ENCODE results near the gene ACVR2B. TPM values are rescaled to one million over a fixed set of nuclear protein-coding genes. Genes with fewer than 3 reads are reported as not detected.

Gene ACVR2B
- total RNA-seq, 1 donor from 2014 or later, result 8.2 TPM

DNA sequence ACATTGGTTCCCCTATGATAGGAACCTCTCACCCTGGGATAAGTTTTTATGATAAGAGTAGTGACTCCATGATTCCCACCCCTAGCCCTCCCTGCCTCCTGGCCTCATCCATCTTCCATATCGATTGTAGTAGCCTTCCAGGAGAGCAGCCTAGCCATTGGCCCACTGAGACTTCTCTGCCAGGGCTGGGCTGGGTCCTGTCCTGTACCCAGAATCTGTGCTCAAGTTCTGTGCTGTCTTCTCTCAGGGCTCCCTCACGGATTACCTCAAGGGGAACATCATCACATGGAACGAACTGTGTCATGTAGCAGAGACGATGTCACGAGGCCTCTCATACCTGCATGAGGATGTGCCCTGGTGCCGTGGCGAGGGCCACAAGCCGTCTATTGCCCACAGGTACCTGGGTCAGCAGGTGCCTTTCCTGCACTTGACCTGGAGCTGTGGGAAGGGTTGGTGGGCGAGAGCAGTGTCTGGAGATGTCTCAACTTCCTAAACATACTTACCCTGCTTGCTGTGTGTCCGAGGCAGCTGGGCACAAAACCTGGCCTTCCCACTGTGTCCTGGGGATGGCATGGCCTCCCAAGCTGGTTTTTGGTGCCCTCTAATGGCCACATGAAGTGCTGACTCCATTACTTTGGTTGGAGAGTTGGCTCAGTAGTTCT, 25.9 kb downstream of the ACVR2B start:
- TF ChIP-seq, protein P1, sequence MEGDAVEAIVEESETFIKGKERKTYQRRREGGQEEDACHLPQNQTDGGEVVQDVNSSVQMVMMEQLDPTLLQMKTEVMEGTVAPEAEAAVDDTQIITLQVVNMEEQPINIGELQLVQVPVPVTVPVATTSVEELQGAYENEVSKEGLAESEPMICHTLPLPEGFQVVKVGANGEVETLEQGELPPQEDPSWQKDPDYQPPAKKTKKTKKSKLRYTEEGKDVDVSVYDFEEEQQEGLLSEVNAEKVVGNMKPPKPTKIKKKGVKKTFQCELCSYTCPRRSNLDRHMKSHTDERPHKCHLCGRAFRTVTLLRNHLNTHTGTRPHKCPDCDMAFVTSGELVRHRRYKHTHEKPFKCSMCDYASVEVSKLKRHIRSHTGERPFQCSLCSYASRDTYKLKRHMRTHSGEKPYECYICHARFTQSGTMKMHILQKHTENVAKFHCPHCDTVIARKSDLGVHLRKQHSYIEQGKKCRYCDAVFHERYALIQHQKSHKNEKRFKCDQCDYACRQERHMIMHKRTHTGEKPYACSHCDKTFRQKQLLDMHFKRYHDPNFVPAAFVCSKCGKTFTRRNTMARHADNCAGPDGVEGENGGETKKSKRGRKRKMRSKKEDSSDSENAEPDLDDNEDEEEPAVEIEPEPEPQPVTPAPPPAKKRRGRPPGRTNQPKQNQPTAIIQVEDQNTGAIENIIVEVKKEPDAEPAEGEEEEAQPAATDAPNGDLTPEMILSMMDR (IDR thresholded peaks at IDR 0.05), result peak; percentile 88
- Histone ChIP-seq H3K4me1 (no peaks in the 10 kb centered on the region), H3K4me3 (no peak overlapping the region), H3K27ac (no peak overlapping the region), H3K27me3 (ENCODE audit: low read depth) (no peaks in the 10 kb centered on the region), H3K9me3 (no peaks in the 10 kb centered on the region), H3K36me3 (peaks cover 58% of the 10 kb centered on the region)
- ATAC-seq (peak; percentile 81 to 88), DNase-seq (peak; percentile 65)
- intact Hi-C loops (cut with DNase I), result no loop called here

DNA sequence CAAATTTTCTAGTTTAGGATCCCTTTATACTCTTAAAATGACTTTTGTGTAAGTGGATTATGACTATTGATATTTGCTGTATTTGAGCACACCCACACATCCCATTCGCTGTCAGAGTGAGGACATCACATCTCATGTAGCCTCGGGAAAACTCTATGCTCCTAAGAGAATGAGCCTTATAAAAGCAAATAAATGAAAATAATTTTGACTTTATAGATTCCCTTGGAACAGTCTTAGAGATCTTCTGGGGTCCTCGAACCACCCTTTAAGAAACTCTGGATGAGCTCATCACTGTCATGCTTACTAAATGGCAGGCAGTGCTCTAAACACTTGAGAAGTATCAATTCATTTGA, 26.4 kb downstream of the ACVR2B start:
- no peak for ATAC-seq

DNA sequence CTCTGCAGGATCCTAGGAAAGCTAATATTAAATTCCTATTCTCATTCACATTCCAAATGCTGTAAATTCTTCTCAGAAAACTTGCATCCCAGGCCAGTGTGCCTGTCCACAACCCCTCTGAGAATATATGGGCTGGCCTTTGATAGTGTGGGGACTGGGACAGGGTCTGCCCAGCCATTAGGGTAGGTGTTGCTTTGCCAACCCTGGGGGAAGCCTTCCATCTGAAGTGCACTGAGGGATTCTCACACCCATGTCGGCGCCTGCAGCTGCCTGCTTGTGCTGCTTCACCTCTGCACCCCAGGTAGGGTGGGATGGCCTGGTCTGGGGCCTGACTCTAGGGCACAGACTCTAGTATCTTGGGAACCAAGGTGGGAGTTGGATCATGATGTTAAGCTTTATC, 27.2 kb downstream of the ACVR2B start:
- intact Hi-C loops (cut with DNase I), result no loop called here
- Histone ChIP-seq H3K27ac (no peak overlapping the region), H3K36me3 (peaks cover 58% of the 10 kb centered on the region), H3K9me3 (no peaks in the 10 kb centered on the region), H3K4me1 (no peaks in the 10 kb centered on the region), H3K4me3 (no peak overlapping the region), H3K27me3 (ENCODE audit: low read depth) (no peaks in the 10 kb centered on the region)
- DNase-seq (no peak), ATAC-seq (no peak)
- TF ChIP-seq, protein P1 (IDR thresholded peaks at IDR 0.05), result no peak

More for the DNA sequence above, 26.4 kb downstream of the ACVR2B start:
- Histone ChIP-seq H3K27me3 (ENCODE audit: low read depth) (no peaks in the 10 kb centered on the region), H3K27ac (no peak overlapping the region), H3K4me1 (no peaks in the 10 kb centered on the region), H3K36me3 (peaks cover 58% of the 10 kb centered on the region), H3K4me3 (no peak overlapping the region), H3K9me3 (no peaks in the 10 kb centered on the region)
- intact Hi-C loops (cut with DNase I), result no loop called here
- DNase-seq, result no peak
- TF ChIP-seq, protein P1 (IDR thresholded peaks at IDR 0.05), result no peak

DNA sequence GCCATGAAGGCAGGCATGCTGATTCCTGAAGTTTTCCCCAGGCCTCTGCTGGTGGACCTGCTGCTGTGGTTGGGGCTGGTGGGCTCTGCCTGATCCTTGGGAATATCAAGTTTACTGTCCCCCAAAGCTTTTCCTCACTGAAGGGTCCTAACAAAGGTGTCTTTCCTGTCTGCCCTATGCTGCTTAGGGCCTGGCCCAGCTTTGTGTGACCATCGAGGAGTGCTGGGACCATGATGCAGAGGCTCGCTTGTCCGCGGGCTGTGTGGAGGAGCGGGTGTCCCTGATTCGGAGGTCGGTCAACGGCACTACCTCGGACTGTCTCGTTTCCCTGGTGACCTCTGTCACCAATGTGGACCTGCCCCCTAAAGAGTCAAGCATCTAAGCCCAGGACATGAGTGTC, 29.3 kb downstream of the ACVR2B start:
- no peak for DNase-seq
- no peak overlapping the region for H3K4me3 ChIP-seq
- peaks cover 53% of the 10 kb centered on the region for H3K36me3 ChIP-seq
- no peaks in the 10 kb centered on the region for H3K4me1 ChIP-seq
- TF ChIP-seq, protein P1 (IDR thresholded peaks at IDR 0.05), result no peak
- no peak for ATAC-seq
- H3K27ac ChIP-seq, result no peak overlapping the region
- intact Hi-C loops (cut with DNase I), result no loop called here
- no peaks in the 10 kb centered on the region for H3K9me3 ChIP-seq
- no peaks in the 10 kb centered on the region for H3K27me3 ChIP-seq (ENCODE audit: low read depth)

DNA sequence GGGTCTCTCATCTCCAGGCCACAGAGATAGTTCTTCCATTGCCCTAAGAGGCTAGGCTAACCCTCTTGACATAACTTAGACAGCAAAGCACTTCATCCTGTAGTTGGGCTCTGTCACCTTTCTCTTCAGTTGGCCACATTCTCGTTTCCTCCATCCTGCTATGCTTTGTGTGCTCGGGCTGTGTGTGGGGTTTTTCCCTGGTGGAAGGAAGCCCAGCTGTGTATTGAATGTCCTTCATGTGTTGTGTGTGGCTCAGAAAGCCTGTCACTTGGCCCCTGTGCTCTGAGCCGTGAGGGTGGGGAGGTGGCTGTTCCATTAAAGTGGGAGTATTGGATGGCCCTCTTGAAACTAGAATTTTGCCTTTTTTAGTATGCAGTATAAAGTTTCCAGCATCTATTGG, 33.6 kb downstream of the ACVR2B start:
- ATAC-seq, result no peak
- intact Hi-C loops (cut with DNase I), result no loop called here

More for the DNA sequence above, 33.6 kb downstream of the ACVR2B start:
- H3K36me3 ChIP-seq, result peaks cover 21% of the 10 kb centered on the region
- TF ChIP-seq, protein P1 (IDR thresholded peaks at IDR 0.05), result no peak
- no peaks in the 10 kb centered on the region for H3K4me1 ChIP-seq
- no peaks in the 10 kb centered on the region for H3K9me3 ChIP-seq
- no peak for DNase-seq
- no peak overlapping the region for H3K4me3 ChIP-seq
- H3K27me3 ChIP-seq (ENCODE audit: low read depth), result no peaks in the 10 kb centered on the region
- no peak overlapping the region for H3K27ac ChIP-seq
